GM18526 (cell line): ENCODE measurements around the gene SLC19A1.

Experiments used
- POLR2A ChIP-seq: IDR thresholded peaks from 3 replicates; pipeline ENCODE4 v1.6.1; 2011; ENCODE audit not compliant: insufficient read length; ENCODE audit errors: extremely low read depth

SLC19A1 gene

GRCh38 chr21:45570826-45571601 is 28.8 kb upstream of the SLC19A1 start:
- TF ChIP-seq POLR2A = no peak

- TF ChIP-seq POLR2A = no peak
Observed at GRCh38 chr21:45570071-45570470, 27.8 kb upstream of the SLC19A1 start.

- no peak for TF ChIP-seq POLR2A
Observed at GRCh38 chr21:45568383-45568782, 26.1 kb upstream of the SLC19A1 start.

- no peak for TF ChIP-seq POLR2A
Observed at GRCh38 chr21:45562965-45563364, 20.7 kb upstream of the SLC19A1 start.

- no peak for TF ChIP-seq POLR2A
Observed at GRCh38 chr21:45562402-45562801, 20.2 kb upstream of the SLC19A1 start.

- no peak for TF ChIP-seq POLR2A
Observed at GRCh38 chr21:45560106-45561021, 18.1 kb upstream of the SLC19A1 start.

GRCh38 chr21:45559216-45560105 is 17.2 kb upstream of the SLC19A1 start:
- TF ChIP-seq POLR2A = no peak

GRCh38 chr21:45558044-45558721 is 15.9 kb upstream of the SLC19A1 start:
- no peak for TF ChIP-seq POLR2A

- TF ChIP-seq POLR2A = no peak
Observed at GRCh38 chr21:45557616-45558043, 15.4 kb upstream of the SLC19A1 start.

GRCh38 chr21:45556645-45557615 is 14.7 kb upstream of the SLC19A1 start:
- TF ChIP-seq POLR2A = no peak

- no peak for TF ChIP-seq POLR2A
Observed at GRCh38 chr21:45556302-45556644, 14.0 kb upstream of the SLC19A1 start.

GRCh38 chr21:45555557-45556301 is 13.5 kb upstream of the SLC19A1 start:
- TF ChIP-seq POLR2A = no peak

- TF ChIP-seq POLR2A = no peak
Observed at GRCh38 chr21:45555251-45555556, 13.0 kb upstream of the SLC19A1 start.
